K562 (cell line): ENCODE data around the gene PEBP1. TPM values are rescaled to one million over a fixed set of nuclear protein-coding genes. Genes with fewer than 3 reads are reported as not detected.

Source experiments
- ATAC-seq: fragments of 200-7000 bp; cut with Tn5 transposase; 3 replicates; pipeline ENCODE4 v1.9.1; 2020; ENCODE audit warnings: moderate library complexity
- BruUV-seq: library from RNA; stranded (reverse); fragments of 400-500 nt; replicated peaks from 2 replicates; lab custom pipeline; 2021; lab: Mats Ljungman, UMichigan
- CTCF ChIA-PET: fragments of 300-600 bp; formaldehyde crosslinking; extraction: SDS; loops from one replicate; lab custom pipeline; 2021; ENCODE audit warnings: low intra/inter-chr PET ratio; lab: Yijun Ruan, JAX
- POLR2A ChIA-PET: fragments of 300-600, 350-650 bp; sonication (Branson Sonifier 250); formaldehyde crosslinking; extraction: SDS; loops from one replicate; lab custom pipeline; 2021; ENCODE audit warnings: antibody characterized with exemption, inconsistent platforms; lab: Yijun Ruan, JAX
- DNase-seq, 4 experiments: peaks; one replicate each; pipeline versions ENCODE4 v3.0.0 to v3.0.0-alpha.2; 2011 to 2018; ENCODE audit warnings: low spot score in 3 of 4, mixed read lengths in 3 of 4; ENCODE audit errors: extremely low read depth in 1 of 4
- FAIRE-seq: peaks from 2 replicates; lab custom pipeline; 2011; peaks lifted over from hg19 to GRCh38; lab: Jason Lieb, UNC
- H2AFZ ChIP-seq: 2 replicates; pipeline ENCODE4 v1.6.0; 2011; ENCODE audit warnings: low read depth, low read length, control low read depth, inconsistent platforms
- H3K27ac ChIP-seq: fragments of 200-600 bp; 3 replicates; pipeline ENCODE4 v1.8.0; 2011; ENCODE audit warnings: low read depth, mild to moderate bottlenecking, control low read depth, inconsistent platforms, low read length, moderate library complexity, mixed read lengths; ENCODE audit errors: extremely low read depth
- H3K27me3 ChIP-seq, 2 experiments: fragments of 300-600 bp in 1 of 2; 2 replicates in 1 of 2; 3 replicates in 1 of 2; pipeline versions ENCODE4 v1.6.0 to v1.8.0; 2011; ENCODE audit warnings: inconsistent platforms in 2 of 2, low read length in 2 of 2, mild to moderate bottlenecking in 1 of 2, mixed read lengths in 1 of 2, moderate library complexity in 1 of 2; ENCODE audit not compliant: control insufficient read depth in 2 of 2, insufficient read depth in 2 of 2
- H3K36me3 ChIP-seq: fragments of 300-600 bp; 3 replicates; pipeline ENCODE4 v1.8.0; 2011; ENCODE audit warnings: mild to moderate bottlenecking, low read length, inconsistent platforms; ENCODE audit not compliant: control insufficient read depth, insufficient read depth
- H3K4me1 ChIP-seq, 2 experiments: fragments of 200-600 bp in 1 of 2; replicated peaks in 1 of 2; 2 replicates in 1 of 2; 3 replicates in 1 of 2; pipeline versions ENCODE4 v1.5.1 to v1.8.0; 2011; ENCODE audit warnings: inconsistent platforms in 2 of 2, low read length in 2 of 2, mild to moderate bottlenecking in 1 of 2, mixed read lengths in 1 of 2, moderate library complexity in 1 of 2; ENCODE audit not compliant: control insufficient read depth in 2 of 2, insufficient read depth in 2 of 2
- H3K4me2 ChIP-seq: 2 replicates; pipeline ENCODE4 v1.6.1; 2011; ENCODE audit warnings: low read length, control low read depth, inconsistent platforms, mixed read lengths; ENCODE audit not compliant: insufficient read depth
- H3K4me3 ChIP-seq: fragments of 200-600 bp; sonication (generic), shearing (Covaris generic); 2 replicates; pipeline ENCODE4 v1.5.1; 2016; ENCODE audit warnings: control low read depth, inconsistent platforms
- H3K79me2 ChIP-seq: fragments of 200-600 bp; 3 replicates; pipeline ENCODE4 v1.8.0; 2011; ENCODE audit warnings: low read length, inconsistent platforms; ENCODE audit not compliant: control insufficient read depth, insufficient read depth
- H3K9ac ChIP-seq, 2 experiments: 2 replicates each; pipeline versions ENCODE4 v1.6.0 to v1.6.1; 2011; ENCODE audit warnings: low read depth in 2 of 2, low read length in 2 of 2, control low read depth in 1 of 2, inconsistent platforms in 1 of 2, mild to moderate bottlenecking in 1 of 2, mixed read lengths in 1 of 2; ENCODE audit not compliant: insufficient read depth in 1 of 2
- H3K9me1 ChIP-seq: one replicate; pipeline ENCODE4 v1.6.0; 2011; ENCODE audit warnings: inconsistent platforms, mild to moderate bottlenecking, low read length, moderate library complexity; ENCODE audit not compliant: control insufficient read depth, insufficient read depth
- H3K9me3 ChIP-seq: replicated peaks from 2 replicates; pipeline ENCODE4 v1.5.1; 2011; ENCODE audit warnings: low read depth, low read length, inconsistent platforms; ENCODE audit not compliant: control insufficient read depth, insufficient read depth
- H4K20me1 ChIP-seq: replicated peaks from 2 replicates; pipeline ENCODE4 v1.6.1; 2011; ENCODE audit warnings: low read length, inconsistent platforms, mixed read lengths; ENCODE audit not compliant: control insufficient read depth, insufficient read depth
- ARID3A ChIP-seq: IDR thresholded peaks from 2 replicates; pipeline ENCODE4 v1.6.1; 2012; ENCODE audit warnings: low read depth, low read length, improper control_type of control experiment, borderline replicate concordance
- BHLHE40 ChIP-seq: IDR thresholded peaks from 2 replicates; pipeline ENCODE4 v1.6.1; 2011; ENCODE audit warnings: low read length, improper control_type of control experiment
- ESRRA ChIP-seq: fragments of 450-650 bp; IDR thresholded peaks from 2 replicates; pipeline ENCODE4 v1.6.1; 2014; ENCODE audit warnings: low read depth, mild to moderate bottlenecking, moderate library complexity, borderline replicate concordance
- POLR2B ChIP-seq: fragments of 450-650 bp; IDR thresholded peaks from 2 replicates; pipeline ENCODE4 v1.6.1; 2018; ENCODE audit warnings: low read depth; ENCODE audit not compliant: partially characterized antibody
- PRDM10 ChIP-seq: fragments of 450-650 bp; IDR thresholded peaks from 2 replicates; pipeline ENCODE4 v1.6.1; 2018; ENCODE audit not compliant: partially characterized antibody
- RBM25 ChIP-seq: fragments of 200-400 bp; formaldehyde crosslinking; IDR thresholded peaks from 2 replicates; pipeline ENCODE4 v1.6.1; 2018; ENCODE audit warnings: low read length, low read depth, moderate library complexity; ENCODE audit not compliant: severe bottlenecking
- SMAD4 ChIP-seq: fragments of 250-450 bp; sonication (Bioruptor Pico); conservative IDR thresholded peaks from 2 replicates; pipeline ENCODE4 v1.8.0; 2021; ENCODE audit warnings: inconsistent platforms, mild to moderate bottlenecking, moderate library complexity
- ZBTB49 ChIP-seq: sonication (generic); formaldehyde crosslinking; IDR thresholded peaks from 2 replicates; pipeline ENCODE4 v1.8.0; 2022; ENCODE audit warnings: missing genetic modification reagents, mild to moderate bottlenecking, borderline replicate concordance
- ZBTB5 ChIP-seq: fragments of 450-650 bp; IDR thresholded peaks from 2 replicates; pipeline ENCODE4 v1.6.1; 2017; ENCODE audit warnings: antibody characterized with exemption
- ZNF347 ChIP-seq: fragments of 450-650 bp; formaldehyde crosslinking; IDR thresholded peaks from 2 replicates; pipeline ENCODE4 v1.4.0; 2020; ENCODE audit warnings: low read depth, mild to moderate bottlenecking, moderate library complexity
- ZNF584 ChIP-seq: fragments of 200-800 bp; sonication (Bioruptor generic); IDR thresholded peaks from 2 replicates; pipeline ENCODE4 v1.6.1; 2016; ENCODE audit warnings: low read depth, mild to moderate bottlenecking, missing genetic modification characterization, missing compliant biosample characterization
- ZNF778 ChIP-seq: fragments of 450-650 bp; formaldehyde crosslinking; IDR thresholded peaks from 2 replicates; pipeline ENCODE4 v1.4.0; 2020; ENCODE audit warnings: mild to moderate bottlenecking, moderate library complexity
- ZZZ3 ChIP-seq: fragments of 450-650 bp; IDR thresholded peaks from 2 replicates; pipeline ENCODE4 v1.6.1; 2016; ENCODE audit warnings: antibody characterized with exemption, mild to moderate bottlenecking, moderate library complexity
- WGBS: fragments of 100-300 bp; shearing (Covaris generic); methylation state at CpG from one replicate; pipeline ENCODE4 v1.1.6; 2016; ENCODE audit warnings: low coverage, mixed read lengths; ENCODE audit not compliant: insufficient coverage; ENCODE audit errors: missing lambda C conversion rate; 5-methylcytosine and 5-hydroxymethylcytosine counted together
- in situ Hi-C: fragments of 300-500 bp; cut with MboI; formaldehyde crosslinking; loops from 4 replicates; pipeline ENCODE4 v1.15.0; 2018; ENCODE audit warnings: inconsistent platforms, mixed read lengths
- intact Hi-C: fragments of 100-400 bp; cut with micrococcal nuclease; formaldehyde crosslinking; loops from 2 replicates; pipeline ENCODE4 v1.14.2; 2022
- polyA plus RNA-seq, 8 experiments: library from polyadenylated mRNA; depleted of rRNA in 4 of 8; stranded (reverse) in 5 of 8; unstranded in 3 of 8; fragments of >200 nt; fragmentation: Nextera tagmentation in 2 of 8; fragmentation: Illumina TruSeq in 1 of 8; extraction: Ambion mirVana in 2 of 8; extraction: Trizol in 1 of 8; gene quantifications; 2 replicates each; pipeline versions ENCODE4 v1.2.1 to v1.2.3, GENCODE V29; 2011 to 2014; ENCODE audit warnings: inconsistent platforms in 1 of 8, missing spikeins in 1 of 8
- total RNA-seq, 7 experiments: library from RNA; depleted of rRNA in 6 of 7; stranded (reverse); fragments of >200 nt in 6 of 7; fragmentation: Illumina TruSeq in 2 of 7; extraction: Trizol in 2 of 7; gene quantifications; 2 replicates each; pipeline versions ENCODE4 v1.2.1 to v1.2.3, GENCODE V29; 2011 to 2021; ENCODE audit warnings: low replicate concordance in 1 of 7

PEBP1 gene
- total and polyA plus RNA-seq, 9 of the 15 experiments (the other 6 are each of a cell fraction or from before 2014, with no cell fraction given): 77.3 to 207 (median 153) TPM

- Histone ChIP-seq H3K9me1 (no peaks in the 10 kb centered on the region), H3K4me1 (peaks cover 0 to 15% of the 10 kb centered on the region in 2 experiments; a peak in 3 of 5 replicates), H3K79me2 (no peaks in the 10 kb centered on the region), H3K27ac (no peak overlapping the region), H3K36me3 (no peaks in the 10 kb centered on the region), H3K4me3 (no peak overlapping the region), H2AFZ (no peak overlapping the region), H3K9me3 (no peaks in the 10 kb centered on the region), H3K9ac (no peak overlapping the region), H4K20me1 (no peaks in the 10 kb centered on the region), H3K27me3 (peaks cover 26 to 49% of the 10 kb centered on the region in 2 experiments; a peak in 4 of 5 replicates), H3K4me2 (no peak overlapping the region)
- ATAC-seq (no peak), FAIRE-seq (no peak), DNase-seq (no peak)
- intact Hi-C loops (loop anchor here (5.0 kb wide), 1 partner anchor 40 kb away; the partner anchor contains the start of gene WSB2), in situ Hi-C loops (no loop called here)
- CTCF ChIA-PET: no interaction called here
- no TSS peak for BruUV-seq
- 9% methylated on average over 6 of the region's 6 CpGs for WGBS
- POLR2A ChIA-PET: no interaction called here
- TF ChIP-seq BHLHE40 (no peak), ARID3A (no peak), ZBTB5 (no peak), ZBTB49 (CRISPR knock-in tag) (no peak), ZZZ3 (no peak), PRDM10 (no peak), ZNF778 (CRISPR knock-in tag) (no peak), SMAD4 (CRISPR knock-in tag) (no peak), POLR2B (no peak), ZNF584 (CRISPR knock-in tag) (no peak), ESRRA (no peak), ZNF347 (CRISPR knock-in tag) (no peak), RBM25 (no peak)
These were observed 33.9 kb upstream of the PEBP1 start for GRCh38 chr12:118102070-118102469.
